Mesenchymal stem cell (in vitro differentiated cells and primary cell): Measurements from ENCODE around the gene SPATA6L.

Source experiments
- DNase-seq: peaks from one replicate; pipeline ENCODE4 v3.0.0-alpha.2; 2013
- H2AFZ ChIP-seq: one replicate; pipeline ENCODE4 v1.6.1; 2013; ENCODE audit warnings: low read depth, mild to moderate bottlenecking, control low read depth, inconsistent platforms, low read length, moderate library complexity
- H2AK5ac ChIP-seq: 2 replicates; pipeline ENCODE4 v1.6.1; 2013; ENCODE audit warnings: low read length, moderate library complexity, mild to moderate bottlenecking, inconsistent platforms; ENCODE audit not compliant: severe bottlenecking
- H2BK120ac ChIP-seq: one replicate; pipeline ENCODE4 v1.6.1; 2013; ENCODE audit warnings: low read depth, mild to moderate bottlenecking, inconsistent platforms, low read length, moderate library complexity
- H2BK12ac ChIP-seq, 2 experiments: one replicate each; pipeline ENCODE4 v1.6.1; 2013; ENCODE audit warnings: inconsistent platforms in 2 of 2, low read length in 2 of 2, mild to moderate bottlenecking in 2 of 2, moderate library complexity in 2 of 2, control low read depth in 1 of 2
- H2BK15ac ChIP-seq: one replicate; pipeline ENCODE4 v1.6.1; 2013; ENCODE audit warnings: mild to moderate bottlenecking, low read depth, inconsistent platforms; ENCODE audit not compliant: poor library complexity, severe bottlenecking
- H2BK5ac ChIP-seq: 2 replicates; pipeline ENCODE4 v1.6.1; 2013; ENCODE audit warnings: low read depth, mild to moderate bottlenecking, low read length, control low read depth, inconsistent platforms; ENCODE audit not compliant: poor library complexity, severe bottlenecking
- H3K14ac ChIP-seq, 2 experiments: one replicate each; pipeline ENCODE4 v1.6.1; 2013; ENCODE audit warnings: inconsistent platforms in 2 of 2, low read length in 2 of 2, control low read depth in 1 of 2, mild to moderate bottlenecking in 1 of 2, moderate library complexity in 1 of 2
- H3K18ac ChIP-seq, 2 experiments: one replicate each; pipeline ENCODE4 v1.6.1; 2013; ENCODE audit warnings: inconsistent platforms in 2 of 2, low read length in 2 of 2, control low read depth in 1 of 2, low read depth in 1 of 2, mild to moderate bottlenecking in 1 of 2
- H3K23ac ChIP-seq, 2 experiments: one replicate each; pipeline ENCODE4 v1.6.1; 2013; ENCODE audit warnings: inconsistent platforms in 2 of 2, low read length in 2 of 2, mild to moderate bottlenecking in 2 of 2, moderate library complexity in 2 of 2, control low read depth in 1 of 2
- H3K27ac ChIP-seq: 2 replicates; pipeline ENCODE4 v1.5.1; 2013; ENCODE audit warnings: mild to moderate bottlenecking, moderate library complexity, low read length, control low read depth, inconsistent platforms; ENCODE audit not compliant: poor library complexity, severe bottlenecking
- H3K27me3 ChIP-seq, 2 experiments: 2 replicates each; pipeline versions ENCODE4 v1.6.1 to v1.7.0; 2013; ENCODE audit warnings: low read length in 2 of 2, mild to moderate bottlenecking in 2 of 2, moderate library complexity in 2 of 2, control low read depth in 1 of 2, inconsistent platforms in 1 of 2; ENCODE audit not compliant: control insufficient read depth in 1 of 2, insufficient read depth in 1 of 2
- H3K36me3 ChIP-seq, 2 experiments: 2 replicates each; pipeline versions ENCODE4 v1.6.1 to v1.7.0; 2013; ENCODE audit warnings: low read length in 2 of 2, control low read depth in 1 of 2, inconsistent platforms in 1 of 2, low read depth in 1 of 2, mild to moderate bottlenecking in 1 of 2; ENCODE audit not compliant: insufficient read depth in 2 of 2, control insufficient read depth in 1 of 2
- H3K4ac ChIP-seq, 2 experiments: one replicate each; pipeline ENCODE4 v1.6.1; 2013; ENCODE audit warnings: inconsistent platforms in 2 of 2, low read length in 2 of 2, mild to moderate bottlenecking in 2 of 2, moderate library complexity in 2 of 2, control low read depth in 1 of 2, low read depth in 1 of 2
- H3K4me1 ChIP-seq: 2 replicates; pipeline ENCODE4 v1.6.1; 2013; ENCODE audit warnings: low read depth, low read length, control low read depth; ENCODE audit not compliant: control insufficient read depth, insufficient read depth
- H3K4me2 ChIP-seq: 2 replicates; pipeline ENCODE4 v1.6.1; 2013; ENCODE audit warnings: low read length, mild to moderate bottlenecking, inconsistent platforms; ENCODE audit not compliant: poor library complexity, severe bottlenecking
- H3K4me3 ChIP-seq, 2 experiments: 2 replicates each; pipeline versions ENCODE4 v1.5.1 to v1.7.0; 2013; ENCODE audit warnings: low read length in 2 of 2, mild to moderate bottlenecking in 2 of 2, control low read depth in 1 of 2, low read depth in 1 of 2; ENCODE audit not compliant: insufficient read depth in 1 of 2
- H3K79me1 ChIP-seq: replicated peaks from 2 replicates; pipeline ENCODE4 v1.6.1; 2013; ENCODE audit warnings: mild to moderate bottlenecking, control low read depth, low read length, inconsistent platforms; ENCODE audit not compliant: poor library complexity, severe bottlenecking
- H3K9ac ChIP-seq: 2 replicates; pipeline ENCODE4 v1.7.0; 2013; ENCODE audit warnings: mild to moderate bottlenecking, low read length, moderate library complexity
- H3K9me3 ChIP-seq: 2 replicates; pipeline ENCODE4 v1.7.0; 2013; ENCODE audit warnings: mild to moderate bottlenecking, low read length; ENCODE audit not compliant: control insufficient read depth
- H4K8ac ChIP-seq: one replicate; pipeline ENCODE4 v1.6.1; 2013; ENCODE audit warnings: inconsistent platforms, mild to moderate bottlenecking, low read length, moderate library complexity
- H4K91ac ChIP-seq: one replicate; pipeline ENCODE4 v1.6.1; 2013; ENCODE audit warnings: mild to moderate bottlenecking, low read length, inconsistent platforms
- WGBS: methylation state at CpG from one replicate; pipeline ENCODE4 v1.1.7; 2013; ENCODE audit warnings: mixed read lengths; 5-methylcytosine and 5-hydroxymethylcytosine counted together

Gene SPATA6L

GRCh38 chr9:4630836-4631235 lies 35.4 kb downstream of the SPATA6L start:
- Histone ChIP-seq H2BK12ac (no peak overlapping the region), H3K36me3 (no peaks in the 10 kb centered on the region), H2AK5ac (no peak overlapping the region), H4K91ac (no peak overlapping the region), H3K4me2 (no peak overlapping the region), H3K14ac (no peak overlapping the region), H3K9ac (no peak overlapping the region), H2BK5ac (no peak overlapping the region), H3K4me1 (peaks cover 2% of the 10 kb centered on the region), H3K23ac (no peak overlapping the region), H3K27me3 (no peaks in the 10 kb centered on the region), H3K9me3 (no peaks in the 10 kb centered on the region), H4K8ac (no peak overlapping the region), H3K4me3 (no peak overlapping the region), H3K79me1 (no peaks in the 10 kb centered on the region), H2BK15ac (no peak overlapping the region), H3K27ac (no peak overlapping the region), H2BK120ac (no peak overlapping the region), H3K4ac (no peak overlapping the region), H2AFZ (no peak overlapping the region), H3K18ac (no peak overlapping the region)
- WGBS = 22% methylated on average over 1 of the region's 2 CpGs
- no peak for DNase-seq

GRCh38 chr9:4622016-4622415 lies 44.3 kb downstream of the SPATA6L start:
- Histone ChIP-seq H3K27ac (no peak overlapping the region), H3K14ac (no peak overlapping the region), H3K27me3 (no peaks in the 10 kb centered on the region), H3K9me3 (no peaks in the 10 kb centered on the region), H3K4ac (peak overlapping the region in 1 of 2 experiments; percentile 49), H2AFZ (peak overlapping the region; percentile 10), H2BK5ac (no peak overlapping the region), H4K91ac (no peak overlapping the region), H3K18ac (no peak overlapping the region), H2AK5ac (no peak overlapping the region), H2BK120ac (no peak overlapping the region), H3K79me1 (no peaks in the 10 kb centered on the region), H3K4me2 (no peak overlapping the region), H3K23ac (no peak overlapping the region), H3K4me1 (peaks cover 2% of the 10 kb centered on the region), H4K8ac (no peak overlapping the region), H2BK12ac (no peak overlapping the region), H3K9ac (no peak overlapping the region), H3K4me3 (no peak overlapping the region), H3K36me3 (no peaks in the 10 kb centered on the region), H2BK15ac (no peak overlapping the region)
- WGBS = 79% methylated on average over 10 of the region's 10 CpGs
- no peak for DNase-seq

- no peak overlapping the region for H3K4me3 ChIP-seq
- no peak overlapping the region for H4K8ac ChIP-seq
- H3K9me3 ChIP-seq = no peaks in the 10 kb centered on the region
- no peaks in the 10 kb centered on the region for H3K36me3 ChIP-seq
- no peak overlapping the region for H2BK15ac ChIP-seq
- H3K27me3 ChIP-seq = no peaks in the 10 kb centered on the region
- no peak overlapping the region for H3K14ac ChIP-seq
- DNase-seq = no peak
- H2BK120ac ChIP-seq = no peak overlapping the region
- no peaks in the 10 kb centered on the region for H3K79me1 ChIP-seq
- no peak overlapping the region for H3K18ac ChIP-seq
- no peak overlapping the region for H2AFZ ChIP-seq
- H3K4ac ChIP-seq = no peak overlapping the region
- no peak overlapping the region for H3K27ac ChIP-seq
- no peak overlapping the region for H3K23ac ChIP-seq
- no peak overlapping the region for H2BK12ac ChIP-seq
- H2AK5ac ChIP-seq = no peak overlapping the region
- H2BK5ac ChIP-seq = no peak overlapping the region
- H3K9ac ChIP-seq = no peak overlapping the region
- peaks cover 2% of the 10 kb centered on the region for H3K4me1 ChIP-seq
- H3K4me2 ChIP-seq = no peak overlapping the region
- 77% methylated on average over 2 of the region's 2 CpGs for WGBS
- H4K91ac ChIP-seq = no peak overlapping the region
Measured at GRCh38 chr9:4620881-4621555, 45.3 kb downstream of the SPATA6L start.

- Histone ChIP-seq H3K9me3 (no peaks in the 10 kb centered on the region), H2AFZ (no peak overlapping the region), H4K8ac (no peak overlapping the region), H2BK120ac (no peak overlapping the region), H3K9ac (no peak overlapping the region), H3K4me3 (no peak overlapping the region), H3K4ac (no peak overlapping the region), H2AK5ac (no peak overlapping the region), H3K4me2 (no peak overlapping the region), H2BK12ac (no peak overlapping the region), H3K4me1 (peaks cover 2% of the 10 kb centered on the region), H3K79me1 (no peaks in the 10 kb centered on the region), H2BK5ac (no peak overlapping the region), H3K14ac (no peak overlapping the region), H2BK15ac (no peak overlapping the region), H3K23ac (no peak overlapping the region), H3K36me3 (no peaks in the 10 kb centered on the region), H3K18ac (no peak overlapping the region), H3K27me3 (no peaks in the 10 kb centered on the region), H4K91ac (no peak overlapping the region), H3K27ac (no peak overlapping the region)
- DNase-seq = no peak
- 91% methylated on average over 3 of the region's 3 CpGs for WGBS
Measured at GRCh38 chr9:4620057-4620765, 46.1 kb downstream of the SPATA6L start.
